IPS DF 6.9 (cell line): ENCODE results near the gene CLIC5.

Experiments
- DNase-seq: peaks from one replicate; pipeline ENCODE4 v3.0.0-alpha.2; 2013; ENCODE audit warnings: low read depth, low spot score
- H3K27ac ChIP-seq: one replicate; pipeline ENCODE4 v1.5.1; 2013; ENCODE audit warnings: low read length, control low read depth
- H3K27me3 ChIP-seq: 2 replicates; pipeline ENCODE4 v1.6.1; 2013; ENCODE audit warnings: mild to moderate bottlenecking, low read length; ENCODE audit not compliant: control insufficient read depth, insufficient read depth
- H3K36me3 ChIP-seq: 2 replicates; pipeline ENCODE4 v1.6.1; 2013; ENCODE audit warnings: low read length; ENCODE audit not compliant: control insufficient read depth, insufficient read depth
- H3K4me1 ChIP-seq: 2 replicates; pipeline ENCODE4 v1.6.1; 2013; ENCODE audit warnings: low read length; ENCODE audit not compliant: control insufficient read depth, insufficient read depth
- H3K4me3 ChIP-seq: 2 replicates; pipeline ENCODE4 v1.5.1; 2013; ENCODE audit warnings: mild to moderate bottlenecking, low read length
- H3K9me3 ChIP-seq: 2 replicates; pipeline ENCODE4 v1.6.1; 2013; ENCODE audit warnings: low read length, inconsistent platforms; ENCODE audit not compliant: control insufficient read depth, insufficient read depth
- WGBS: extraction: QIAGEN DNeasy Blood & Tissue Kit; methylation state at CpG from one replicate; pipeline ENCODE4 v1.1.7; 2013; ENCODE audit warnings: mixed read lengths, missing lambda C conversion rate; ENCODE audit not compliant: insufficient read length, insufficient coverage; 5-methylcytosine and 5-hydroxymethylcytosine counted together

The CLIC5 gene

GRCh38 chr6:45880159-45880558, 135.5 kb downstream of the CLIC5 start:
- DNase-seq = no peak
- Histone ChIP-seq H3K4me3 (no peak overlapping the region), H3K27ac (no peak overlapping the region), H3K27me3 (no peaks in the 10 kb centered on the region), H3K9me3 (no peaks in the 10 kb centered on the region), H3K4me1 (no peaks in the 10 kb centered on the region), H3K36me3 (no peaks in the 10 kb centered on the region)
- WGBS = no CpG with 5 or more reads among the region's 5 CpGs

DNA sequence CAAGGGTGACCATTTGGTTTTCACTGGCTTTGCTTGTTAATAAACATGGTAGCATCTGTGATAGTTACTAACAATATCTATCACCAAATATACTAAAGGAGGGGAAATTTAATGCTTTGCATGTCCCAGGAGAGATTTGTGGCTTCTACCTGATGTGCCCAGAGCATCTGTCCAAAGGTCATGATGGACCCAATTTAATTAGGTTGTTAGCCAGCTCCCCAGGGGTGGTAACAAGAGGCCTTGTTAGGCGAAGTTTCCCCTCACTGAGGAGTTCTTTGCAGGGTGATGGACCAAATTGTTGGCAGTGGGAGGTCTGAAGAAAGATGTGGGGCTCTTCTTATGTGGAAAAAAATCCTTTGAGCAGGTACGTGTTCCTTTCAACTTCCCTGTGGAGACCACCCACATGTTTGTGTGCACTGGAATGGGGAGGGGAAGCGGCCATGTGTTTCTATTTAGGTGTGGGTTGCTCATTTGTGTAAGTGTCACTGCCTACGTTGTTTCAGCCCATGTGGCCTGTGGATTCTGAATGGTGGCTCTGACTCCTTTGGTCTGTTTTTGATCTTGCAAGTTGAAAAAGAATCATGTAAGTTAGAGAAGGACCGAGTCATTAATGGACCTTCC, 137.6 kb downstream of the CLIC5 start:
- no peak for DNase-seq
- no peaks in the 10 kb centered on the region for H3K36me3 ChIP-seq
- no peak overlapping the region for H3K4me3 ChIP-seq
- H3K27me3 ChIP-seq = no peaks in the 10 kb centered on the region
- no CpG with 5 or more reads among the region's 5 CpGs for WGBS
- H3K27ac ChIP-seq = no peak overlapping the region
- no peaks in the 10 kb centered on the region for H3K9me3 ChIP-seq
- H3K4me1 ChIP-seq = no peaks in the 10 kb centered on the region

DNA sequence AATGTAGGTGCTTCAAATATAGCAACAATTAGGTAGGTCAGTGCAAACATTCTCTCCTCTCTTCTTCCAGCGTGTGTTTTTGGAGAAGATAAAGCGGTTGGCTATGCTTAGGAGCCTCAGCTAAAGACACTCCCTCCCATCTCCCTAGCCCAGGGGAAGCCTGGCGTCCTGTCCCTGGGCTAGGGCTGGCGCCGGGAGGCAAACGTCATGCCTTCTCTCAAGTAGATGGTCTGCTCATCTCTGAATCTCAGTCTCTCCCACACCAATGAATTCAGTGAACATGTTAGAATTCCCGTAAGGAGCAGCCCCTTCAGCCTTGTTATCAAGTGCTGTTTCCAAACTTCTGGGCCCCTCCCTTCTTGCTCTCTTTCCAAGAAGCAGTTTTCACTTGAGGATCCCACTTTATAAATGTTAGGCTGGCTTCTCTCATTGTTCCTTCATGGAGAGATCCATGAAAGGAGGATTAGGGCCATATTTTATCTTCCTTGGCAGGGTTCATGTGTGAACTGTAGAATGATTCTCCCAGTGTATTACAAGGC, 142.8 kb downstream of the CLIC5 start:
- DNase-seq = no peak
- Histone ChIP-seq H3K36me3 (no peaks in the 10 kb centered on the region), H3K4me1 (no peaks in the 10 kb centered on the region), H3K4me3 (no peak overlapping the region), H3K27ac (no peak overlapping the region), H3K27me3 (no peaks in the 10 kb centered on the region), H3K9me3 (no peaks in the 10 kb centered on the region)
- no CpG with 5 or more reads among the region's 7 CpGs for WGBS

DNA sequence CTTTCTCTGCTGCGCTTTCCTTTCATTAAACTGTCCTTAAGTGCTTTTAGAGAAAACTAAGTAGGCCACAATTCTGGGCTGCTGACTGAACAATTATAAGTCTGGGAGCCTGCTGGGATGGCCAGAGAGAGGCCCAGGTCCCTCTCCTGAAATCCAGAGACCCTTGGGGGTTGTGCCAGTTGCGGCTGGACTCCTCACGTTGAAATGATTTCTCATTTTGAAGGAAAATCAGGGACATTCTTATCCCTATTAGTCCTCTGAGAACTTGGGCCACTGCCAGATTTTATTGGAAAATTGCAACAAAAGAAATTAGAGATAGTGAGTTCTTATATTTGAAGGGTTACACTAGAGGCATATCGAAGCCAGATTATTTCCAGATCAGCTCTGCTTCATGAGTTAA, 145.1 kb downstream of the CLIC5 start:
- H3K27ac ChIP-seq = no peak overlapping the region
- H3K27me3 ChIP-seq = no peaks in the 10 kb centered on the region
- DNase-seq = no peak
- WGBS = no CpG with 5 or more reads among the region's 4 CpGs
- no peak overlapping the region for H3K4me3 ChIP-seq
- H3K4me1 ChIP-seq = no peaks in the 10 kb centered on the region
- H3K36me3 ChIP-seq = no peaks in the 10 kb centered on the region
- no peaks in the 10 kb centered on the region for H3K9me3 ChIP-seq

GRCh38 chr6:45864651-45865050, 151.0 kb downstream of the CLIC5 start:
- Histone ChIP-seq H3K27ac (no peak overlapping the region), H3K36me3 (no peaks in the 10 kb centered on the region), H3K4me1 (no peaks in the 10 kb centered on the region), H3K9me3 (no peaks in the 10 kb centered on the region), H3K4me3 (no peak overlapping the region), H3K27me3 (no peaks in the 10 kb centered on the region)
- no peak for DNase-seq
- no CpG with 5 or more reads among the region's 2 CpGs for WGBS

GRCh38 chr6:45858691-45859090, 157.0 kb downstream of the CLIC5 start:
- Histone ChIP-seq H3K36me3 (no peaks in the 10 kb centered on the region), H3K27ac (no peak overlapping the region), H3K27me3 (no peaks in the 10 kb centered on the region), H3K4me3 (no peak overlapping the region), H3K4me1 (no peaks in the 10 kb centered on the region), H3K9me3 (no peaks in the 10 kb centered on the region)
- no CpG with 5 or more reads among the region's 3 CpGs for WGBS
- no peak for DNase-seq

DNA sequence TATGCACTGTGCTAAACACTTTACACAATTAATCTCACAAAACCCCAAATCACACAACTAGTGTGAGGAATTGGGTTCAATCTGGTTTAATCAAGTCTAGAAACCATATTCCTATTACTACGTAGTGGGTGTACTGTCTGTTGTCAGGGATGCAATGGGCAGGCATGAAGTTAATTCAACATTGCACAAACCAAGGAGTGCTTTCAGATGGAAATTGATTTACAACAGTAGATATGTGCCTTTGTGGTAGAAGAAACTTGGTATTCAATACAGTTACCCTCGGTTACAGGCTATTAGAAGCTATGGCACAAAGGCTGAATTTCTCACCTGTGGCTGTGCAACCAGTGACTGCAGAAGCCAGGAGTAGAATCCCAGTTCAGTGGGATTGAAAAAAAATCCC, 157.8 kb downstream of the CLIC5 start:
- Histone ChIP-seq H3K4me1 (no peaks in the 10 kb centered on the region), H3K36me3 (no peaks in the 10 kb centered on the region), H3K4me3 (no peak overlapping the region), H3K27me3 (no peaks in the 10 kb centered on the region), H3K9me3 (no peaks in the 10 kb centered on the region), H3K27ac (no peak overlapping the region)
- no peak for DNase-seq
- WGBS = no CpG with 5 or more reads among the region's 2 CpGs

DNA sequence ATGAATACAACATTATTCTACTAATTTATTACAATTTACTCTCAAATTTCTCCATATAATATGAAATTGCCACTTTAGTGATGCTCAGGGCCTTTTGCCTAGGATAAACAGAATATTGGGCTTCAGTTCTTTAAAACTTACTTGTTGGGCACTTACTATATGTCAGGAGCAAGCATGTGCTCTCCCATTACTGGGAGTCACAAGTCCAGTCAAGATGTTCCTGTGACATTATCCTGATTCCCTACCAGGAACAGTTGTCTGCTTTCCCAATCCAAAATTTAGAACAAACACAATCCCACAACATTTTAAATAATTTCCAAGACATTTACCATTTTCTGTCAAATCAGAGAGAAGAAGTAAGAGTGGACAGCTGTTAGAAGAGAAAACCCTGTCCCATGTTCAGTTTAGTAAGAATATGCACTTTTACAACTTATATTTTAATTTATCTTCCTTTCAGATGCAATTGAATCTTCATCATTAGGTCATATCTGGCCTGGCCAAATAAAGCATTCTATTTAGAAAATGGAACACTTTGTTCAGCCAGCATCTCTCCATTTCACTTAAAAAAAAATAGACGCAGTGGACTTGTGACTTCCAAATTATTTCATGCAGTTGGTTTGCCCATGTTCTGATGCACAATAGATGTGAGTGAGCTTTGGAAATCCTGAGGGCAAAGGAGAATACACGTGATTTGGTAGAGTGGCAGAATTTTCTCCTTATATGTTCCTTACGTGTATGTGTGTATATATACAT, 159.8 kb downstream of the CLIC5 start:
- DNase-seq = no peak
- no peaks in the 10 kb centered on the region; the same call in 1 of the 2 replicates for H3K9me3 ChIP-seq
- no peak overlapping the region for H3K4me3 ChIP-seq

GRCh38 chr6:45854149-45854742, 161.4 kb downstream of the CLIC5 start:
- no peaks in the 10 kb centered on the region for H3K36me3 ChIP-seq

More for the DNA sequence above, 159.8 kb downstream of the CLIC5 start:
- Histone ChIP-seq H3K36me3 (no peaks in the 10 kb centered on the region), H3K4me1 (no peaks in the 10 kb centered on the region), H3K27me3 (no peaks in the 10 kb centered on the region), H3K27ac (no peak overlapping the region)
- no CpG with 5 or more reads among the region's 3 CpGs for WGBS

GRCh38 chr6:45851034-45851400, 164.6 kb downstream of the CLIC5 start:
- Histone ChIP-seq H3K36me3 (no peaks in the 10 kb centered on the region), H3K4me3 (no peak overlapping the region), H3K27me3 (no peaks in the 10 kb centered on the region), H3K27ac (no peak overlapping the region), H3K4me1 (no peaks in the 10 kb centered on the region), H3K9me3 (no peaks in the 10 kb centered on the region; the same call in 1 of the 2 replicates)
- DNase-seq = no peak
- WGBS = no CpG with 5 or more reads among the region's 1 CpG

More at GRCh38 chr6:45854149-45854742, 161.4 kb downstream of the CLIC5 start:
- no peaks in the 10 kb centered on the region for H3K27me3 ChIP-seq
- H3K27ac ChIP-seq = no peak overlapping the region
- H3K4me3 ChIP-seq = no peak overlapping the region
- no peaks in the 10 kb centered on the region; the same call in 1 of the 2 replicates for H3K9me3 ChIP-seq
- H3K4me1 ChIP-seq = no peaks in the 10 kb centered on the region
- WGBS = no CpG with 5 or more reads among the region's 10 CpGs
- no peak for DNase-seq
